Upper lobe of left lung (tissue), 6 donors: ENCODE data around the gene ITGB3. TPM values are rescaled to one million over a fixed set of nuclear protein-coding genes. Genes with fewer than 3 reads are reported as not detected.
A peak's percentile ranks its signal among the peaks of the same experiment; 100 is the strongest.

Experiments
- ATAC-seq, 2 donors: fragments of 200-7000 bp; cut with Tn5 transposase; one replicate each; pipeline ENCODE4 v1.9.1; 2022; ENCODE audit warnings: mild to moderate bottlenecking in 2 of 2, moderate library complexity in 2 of 2; ENCODE audit not compliant: low FRiP score in 2 of 2
- DNase-seq, 2 donors: peaks; one replicate each; pipeline ENCODE4 v3.0.0-alpha.2; 2019 to 2020
- H3K27ac ChIP-seq, 4 donors: fragments of 200-600 bp; sonication (generic); one replicate each; pipeline ENCODE4 v1.5.1; 2016 to 2019
- H3K27me3 ChIP-seq, 4 donors: fragments of 200-600 bp; sonication (generic); one replicate each; pipeline ENCODE4 v1.5.1; 2017 to 2019
- H3K36me3 ChIP-seq, 4 donors: fragments of 200-600 bp; sonication (generic); one replicate each; pipeline ENCODE4 v1.5.1; 2016 to 2019
- H3K4me1 ChIP-seq, 4 donors: fragments of 200-600 bp; sonication (generic); one replicate each; pipeline ENCODE4 v1.5.1; 2018 to 2019
- H3K4me3 ChIP-seq, 4 donors: fragments of 200-600 bp; sonication (generic); one replicate each; pipeline ENCODE4 v1.5.1; 2017 to 2019; ENCODE audit warnings: mild to moderate bottlenecking in 2 of 4, moderate library complexity in 1 of 4
- H3K9me3 ChIP-seq, 4 donors: fragments of 200-600 bp; sonication (generic); one replicate each; pipeline ENCODE4 v1.5.1; 2018 to 2019
- CTCF ChIP-seq, 6 experiments: fragments of 450-650 bp in 4 of 6; fragments of 200-600 bp in 2 of 6; sonication (generic) in 2 of 6; IDR thresholded peaks; one replicate each; pipeline ENCODE4 v1.5.1; 2016 to 2019; ENCODE audit warnings: antibody characterized with exemption in 6 of 6
- EP300 ChIP-seq, 4 donors: sonication (generic); formaldehyde crosslinking; IDR thresholded peaks; one replicate each; pipeline ENCODE4 v1.5.1; 2017; ENCODE audit warnings: antibody characterized with exemption in 4 of 4, control low read depth in 2 of 4
- POLR2A ChIP-seq, 4 donors: fragments of 450-650 bp; IDR thresholded peaks; one replicate each; pipeline ENCODE4 v1.5.1; 2016 to 2017; ENCODE audit warnings: antibody characterized with exemption in 4 of 4, mild to moderate bottlenecking in 2 of 4
- POLR2AphosphoS5 ChIP-seq, 2 donors: sonication (generic); formaldehyde crosslinking; IDR thresholded peaks; one replicate each; pipeline ENCODE4 v1.5.1; 2017; ENCODE audit warnings: antibody characterized with exemption in 2 of 2
- whole genome bisulfite sequencing, 2 donors: methylation state at CpG; one replicate each; pipeline ENCODE4 v1.1.5; 2017 to 2018; 5-methylcytosine and 5-hydroxymethylcytosine counted together
- total RNA-seq, 6 donors: library from RNA; depleted of rRNA in 4 of 6; stranded (reverse); fragments of >200 nt in 4 of 6; gene quantifications; one replicate each; pipeline versions ENCODE4 v1.1.0 to v1.2.1, GENCODE V29; 2016 to 2021
- donor health status: DM: no; HTN: no; CAD: no; lungs with moderate emphysema.
- donor health status: DM: no; HTN: yes; CAD: no; lungs with severe emphysema.

ITGB3 gene
- total RNA-seq, 6 donors from 2014 or later = 3.4 to 17.8 (median 9.8) TPM

GRCh38 chr17:47316311-47316710 lies 62.7 kb downstream of the ITGB3 start:
- H3K36me3 ChIP-seq = no peaks in the 10 kb centered on the region
- no peaks in the 10 kb centered on the region for H3K27me3 ChIP-seq
- ATAC-seq = peak in 1 of 2 donors; percentile 83
- H3K4me3 ChIP-seq = no peak overlapping the region
- peaks cover 6 to 11% (median 8%) of the 10 kb centered on the region in 4 donors for H3K4me1 ChIP-seq
- H3K9me3 ChIP-seq = no peaks in the 10 kb centered on the region
- H3K27ac ChIP-seq = no peak overlapping the region
- WGBS, 2 donors = 35 to 45% methylated on average over 3 of the region's 3 CpGs
- TF ChIP-seq POLR2AphosphoS5 (IDR thresholded peaks at IDR 0.05) (no peak), POLR2A (IDR thresholded peaks at IDR 0.05) (no peak), EP300 (IDR thresholded peaks at IDR 0.05) (no peak), CTCF (IDR thresholded peaks at IDR 0.05) (no peak)
- DNase-seq = no peak

- Histone ChIP-seq H3K27me3 (no peaks in the 10 kb centered on the region), H3K4me3 (no peak overlapping the region), H3K27ac (no peak overlapping the region), H3K36me3 (no peaks in the 10 kb centered on the region), H3K9me3 (no peaks in the 10 kb centered on the region), H3K4me1 (peaks cover 6 to 11% (median 8%) of the 10 kb centered on the region in 4 donors)
- no peak for TF ChIP-seq POLR2A (IDR thresholded peaks at IDR 0.05)
- TF ChIP-seq CTCF (IDR thresholded peaks at IDR 0.05) = no peak
- no peak for TF ChIP-seq EP300 (IDR thresholded peaks at IDR 0.05)
- TF ChIP-seq POLR2AphosphoS5 (IDR thresholded peaks at IDR 0.05) = no peak
- DNase-seq (no peak), ATAC-seq (peak in 1 of 2 donors; percentile 81)
- WGBS, 2 donors = 79 to 89% methylated on average over 2 of the region's 2 CpGs
Measured at GRCh38 chr17:47317119-47317518, 63.5 kb downstream of the ITGB3 start.

GRCh38 chr17:47318197-47318918 lies 64.7 kb downstream of the ITGB3 start:
- no peak for ATAC-seq
- no peaks in the 10 kb centered on the region for H3K27me3 ChIP-seq
- 93 to 97% methylated on average over 3 of the region's 3 CpGs for WGBS, 2 donors
- no peak overlapping the region for H3K4me3 ChIP-seq
- peaks cover 6 to 15% (median 12%) of the 10 kb centered on the region in 4 donors for H3K4me1 ChIP-seq
- TF ChIP-seq EP300 (IDR thresholded peaks at IDR 0.05) = no peak
- no peak for TF ChIP-seq POLR2A (IDR thresholded peaks at IDR 0.05)
- no peak for TF ChIP-seq CTCF (IDR thresholded peaks at IDR 0.05)
- no peak for TF ChIP-seq POLR2AphosphoS5 (IDR thresholded peaks at IDR 0.05)
- H3K36me3 ChIP-seq = no peaks in the 10 kb centered on the region
- H3K27ac ChIP-seq = no peak overlapping the region
- DNase-seq = no peak
- no peaks in the 10 kb centered on the region for H3K9me3 ChIP-seq

GRCh38 chr17:47320879-47321502 lies 67.4 kb downstream of the ITGB3 start:
- no peak for TF ChIP-seq POLR2AphosphoS5 (IDR thresholded peaks at IDR 0.05)
- no peak for TF ChIP-seq CTCF (IDR thresholded peaks at IDR 0.05)
- TF ChIP-seq EP300 (IDR thresholded peaks at IDR 0.05) = no peak
- TF ChIP-seq POLR2A (IDR thresholded peaks at IDR 0.05) = no peak
- Histone ChIP-seq H3K27me3 (no peaks in the 10 kb centered on the region), H3K9me3 (no peaks in the 10 kb centered on the region), H3K4me1 (peaks cover under 1 to 15% (median 7%) of the 10 kb centered on the region in 4 donors), H3K36me3 (no peaks in the 10 kb centered on the region), H3K27ac (no peak overlapping the region), H3K4me3 (no peak overlapping the region)
- WGBS, 2 donors = 75 to 76% methylated on average over 5 of the region's 5 CpGs
- DNase-seq = no peak
- no peak for ATAC-seq
